Stomach (tissue), 4 donors: Measurements from ENCODE around the gene CORO2B.

Source experiments
- EP300 ChIP-seq: sonication (generic); formaldehyde crosslinking; IDR thresholded peaks from one replicate; pipeline ENCODE4 v1.6.1; 2017; ENCODE audit warnings: antibody characterized with exemption
- POLR2AphosphoS5 ChIP-seq, 3 donors: sonication (generic); formaldehyde crosslinking; IDR thresholded peaks; one replicate each; pipeline ENCODE4 v1.6.1; 2016; ENCODE audit warnings: antibody characterized with exemption in 3 of 3
- TF ChIP-seq, protein P1 (sequence below), 7 experiments: fragments of 450-650 bp in 4 of 7; fragments of 200-600 bp in 3 of 7; sonication (generic) in 3 of 7; IDR thresholded peaks; one replicate each; pipeline ENCODE4 v1.5.1; 2016 to 2019; ENCODE audit warnings: antibody characterized with exemption in 7 of 7, control low read depth in 2 of 7, mild to moderate bottlenecking in 1 of 7

DNA sequence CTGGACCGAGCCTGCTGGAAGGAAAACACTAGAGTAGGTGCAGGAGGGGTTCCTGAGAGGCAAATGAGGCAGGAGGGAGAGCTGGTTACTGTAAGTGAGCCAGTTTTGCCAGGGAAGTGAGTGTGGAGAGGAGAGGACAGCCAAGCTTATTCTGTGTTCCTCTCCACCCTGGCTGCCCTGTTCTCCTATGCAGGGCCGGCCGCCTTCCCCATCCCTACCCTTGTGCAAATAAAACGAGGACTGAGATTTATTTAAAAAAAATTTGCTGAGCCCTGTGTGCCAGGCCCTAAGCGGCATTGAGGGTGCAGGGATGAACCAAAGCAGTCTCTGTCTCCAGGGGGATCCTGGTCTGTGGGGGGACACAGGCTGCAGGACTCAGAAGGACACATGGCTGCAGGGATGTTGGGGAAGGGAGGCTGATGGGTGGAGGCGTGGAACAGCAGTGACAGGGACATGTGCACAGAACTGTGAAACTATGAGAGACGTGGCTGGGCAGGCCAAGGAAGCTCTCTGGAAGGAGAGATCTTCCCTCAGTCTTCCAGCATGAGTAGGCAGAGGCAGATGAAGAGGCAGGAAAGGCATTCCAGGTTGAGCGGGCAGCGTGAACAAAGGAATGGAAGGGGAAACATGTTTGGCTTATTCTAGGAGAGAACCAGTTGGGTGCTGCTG is 12.1 kb downstream of the CORO2B start:
- TF ChIP-seq, protein P1, sequence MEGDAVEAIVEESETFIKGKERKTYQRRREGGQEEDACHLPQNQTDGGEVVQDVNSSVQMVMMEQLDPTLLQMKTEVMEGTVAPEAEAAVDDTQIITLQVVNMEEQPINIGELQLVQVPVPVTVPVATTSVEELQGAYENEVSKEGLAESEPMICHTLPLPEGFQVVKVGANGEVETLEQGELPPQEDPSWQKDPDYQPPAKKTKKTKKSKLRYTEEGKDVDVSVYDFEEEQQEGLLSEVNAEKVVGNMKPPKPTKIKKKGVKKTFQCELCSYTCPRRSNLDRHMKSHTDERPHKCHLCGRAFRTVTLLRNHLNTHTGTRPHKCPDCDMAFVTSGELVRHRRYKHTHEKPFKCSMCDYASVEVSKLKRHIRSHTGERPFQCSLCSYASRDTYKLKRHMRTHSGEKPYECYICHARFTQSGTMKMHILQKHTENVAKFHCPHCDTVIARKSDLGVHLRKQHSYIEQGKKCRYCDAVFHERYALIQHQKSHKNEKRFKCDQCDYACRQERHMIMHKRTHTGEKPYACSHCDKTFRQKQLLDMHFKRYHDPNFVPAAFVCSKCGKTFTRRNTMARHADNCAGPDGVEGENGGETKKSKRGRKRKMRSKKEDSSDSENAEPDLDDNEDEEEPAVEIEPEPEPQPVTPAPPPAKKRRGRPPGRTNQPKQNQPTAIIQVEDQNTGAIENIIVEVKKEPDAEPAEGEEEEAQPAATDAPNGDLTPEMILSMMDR (IDR thresholded peaks at IDR 0.05) = no peak
- TF ChIP-seq EP300 (no peak), POLR2AphosphoS5 (IDR thresholded peaks at IDR 0.05) (no peak)
